ENCODE data around the gene FREM3.

DNA sequence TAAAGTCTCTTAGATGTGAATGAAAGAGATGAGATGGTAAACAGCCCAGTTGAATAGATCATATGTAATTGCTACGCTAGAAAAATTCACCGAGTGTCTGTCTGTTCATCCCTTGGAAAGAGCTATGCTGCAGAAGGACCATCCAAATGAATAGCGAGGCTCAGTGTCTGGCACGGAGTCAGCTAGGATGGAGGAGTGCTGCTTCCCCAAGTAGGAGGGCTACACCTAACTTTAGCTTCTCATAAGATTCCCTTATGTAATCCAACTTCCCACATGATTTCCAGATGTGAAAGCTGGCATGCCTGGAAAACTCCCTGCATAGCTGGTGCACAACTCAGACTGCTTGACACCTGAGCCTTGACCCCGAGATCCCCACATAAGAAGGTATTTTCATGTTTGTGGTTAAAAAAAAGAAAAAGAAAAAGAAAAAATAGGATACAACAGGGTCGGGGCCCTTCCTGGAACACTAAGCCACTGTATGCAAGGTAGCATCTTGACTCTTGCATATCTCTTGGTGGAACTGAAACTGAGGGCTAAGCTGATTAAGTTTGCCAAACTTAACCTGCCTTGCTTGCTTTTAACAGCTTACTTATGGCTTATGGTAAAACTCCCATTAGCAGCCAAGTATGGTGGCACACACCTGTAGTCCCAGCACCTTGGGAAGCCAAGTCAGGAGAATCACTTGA is 82.3 kb downstream of the FREM3 start:
- TF ChIP-seq POLR2AphosphoS5 (IDR thresholded peaks at IDR 0.05) (no peak), POLR2A (IDR thresholded peaks at IDR 0.05) (no peak)
- TF ChIP-seq, protein P1, sequence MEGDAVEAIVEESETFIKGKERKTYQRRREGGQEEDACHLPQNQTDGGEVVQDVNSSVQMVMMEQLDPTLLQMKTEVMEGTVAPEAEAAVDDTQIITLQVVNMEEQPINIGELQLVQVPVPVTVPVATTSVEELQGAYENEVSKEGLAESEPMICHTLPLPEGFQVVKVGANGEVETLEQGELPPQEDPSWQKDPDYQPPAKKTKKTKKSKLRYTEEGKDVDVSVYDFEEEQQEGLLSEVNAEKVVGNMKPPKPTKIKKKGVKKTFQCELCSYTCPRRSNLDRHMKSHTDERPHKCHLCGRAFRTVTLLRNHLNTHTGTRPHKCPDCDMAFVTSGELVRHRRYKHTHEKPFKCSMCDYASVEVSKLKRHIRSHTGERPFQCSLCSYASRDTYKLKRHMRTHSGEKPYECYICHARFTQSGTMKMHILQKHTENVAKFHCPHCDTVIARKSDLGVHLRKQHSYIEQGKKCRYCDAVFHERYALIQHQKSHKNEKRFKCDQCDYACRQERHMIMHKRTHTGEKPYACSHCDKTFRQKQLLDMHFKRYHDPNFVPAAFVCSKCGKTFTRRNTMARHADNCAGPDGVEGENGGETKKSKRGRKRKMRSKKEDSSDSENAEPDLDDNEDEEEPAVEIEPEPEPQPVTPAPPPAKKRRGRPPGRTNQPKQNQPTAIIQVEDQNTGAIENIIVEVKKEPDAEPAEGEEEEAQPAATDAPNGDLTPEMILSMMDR (IDR thresholded peaks at IDR 0.05) = no peak
